Measurements from ENCODE around the gene RCN1. TPM values are rescaled to one million over a fixed set of nuclear protein-coding genes. Genes with fewer than 3 reads are reported as not detected.

Gene RCN1
- total RNA-seq, 1 experiment from 2014 or later: 155 TPM

GRCh38 chr11:32045456-32045855 lies 45.4 kb upstream of the RCN1 start:
- POLR2A ChIA-PET: no interaction called here
- TF ChIP-seq, protein P1, sequence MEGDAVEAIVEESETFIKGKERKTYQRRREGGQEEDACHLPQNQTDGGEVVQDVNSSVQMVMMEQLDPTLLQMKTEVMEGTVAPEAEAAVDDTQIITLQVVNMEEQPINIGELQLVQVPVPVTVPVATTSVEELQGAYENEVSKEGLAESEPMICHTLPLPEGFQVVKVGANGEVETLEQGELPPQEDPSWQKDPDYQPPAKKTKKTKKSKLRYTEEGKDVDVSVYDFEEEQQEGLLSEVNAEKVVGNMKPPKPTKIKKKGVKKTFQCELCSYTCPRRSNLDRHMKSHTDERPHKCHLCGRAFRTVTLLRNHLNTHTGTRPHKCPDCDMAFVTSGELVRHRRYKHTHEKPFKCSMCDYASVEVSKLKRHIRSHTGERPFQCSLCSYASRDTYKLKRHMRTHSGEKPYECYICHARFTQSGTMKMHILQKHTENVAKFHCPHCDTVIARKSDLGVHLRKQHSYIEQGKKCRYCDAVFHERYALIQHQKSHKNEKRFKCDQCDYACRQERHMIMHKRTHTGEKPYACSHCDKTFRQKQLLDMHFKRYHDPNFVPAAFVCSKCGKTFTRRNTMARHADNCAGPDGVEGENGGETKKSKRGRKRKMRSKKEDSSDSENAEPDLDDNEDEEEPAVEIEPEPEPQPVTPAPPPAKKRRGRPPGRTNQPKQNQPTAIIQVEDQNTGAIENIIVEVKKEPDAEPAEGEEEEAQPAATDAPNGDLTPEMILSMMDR (IDR thresholded peaks at IDR 0.05; ENCODE audit: unreplicated experiment): no peak
- BruUV-seq (replicated peaks): no TSS peak
- Mint-ChIP-seq H3K27ac (ENCODE audit: low read depth, unreplicated experiment) (no peak overlapping the region), H3K36me3 (ENCODE audit: insufficient read depth, unreplicated experiment) (no peaks in the 10 kb centered on the region), H3K9me3 (ENCODE audit: unreplicated experiment) (no peaks in the 10 kb centered on the region), H3K27me3 (ENCODE audit: insufficient read depth, unreplicated experiment) (peaks cover 53% of the 10 kb centered on the region), H3K4me1 (ENCODE audit: insufficient read depth, unreplicated experiment) (no peaks in the 10 kb centered on the region), H3K4me3 (ENCODE audit: unreplicated experiment) (no peak overlapping the region)
- CTCF ChIA-PET: interaction anchor here (0.6 to 3.7 kb wide), 5 partner anchors 10 to 255 kb away, joined by 4 to 29 read pairs (median 8); no protein-coding TSS in a partner anchor
- intact Hi-C loops (cut with micrococcal nuclease): no loop called here
- no peak for DNase-seq (ENCODE audit: unreplicated experiment)

DNA sequence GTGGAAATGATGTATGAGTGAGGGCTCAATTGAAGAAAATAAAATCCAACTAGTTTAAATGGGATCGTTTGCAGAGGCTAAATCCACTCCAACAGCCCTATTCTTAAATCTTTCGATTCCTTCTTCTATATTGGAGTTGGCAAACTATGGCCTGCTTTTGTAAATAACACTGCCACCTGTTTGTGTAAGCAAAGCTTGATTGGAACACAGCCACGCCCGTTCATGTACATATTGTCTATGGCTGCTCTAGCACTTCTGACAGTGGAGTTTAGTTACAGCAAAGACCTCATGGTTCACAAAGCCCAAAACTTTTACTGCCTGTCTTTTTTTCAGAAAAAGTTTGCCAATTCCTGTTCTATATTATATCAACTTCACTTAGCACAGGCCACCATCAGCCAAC lies 40.6 kb upstream of the RCN1 start:
- intact Hi-C loops (cut with micrococcal nuclease): no loop called here
- no TSS peak for BruUV-seq (replicated peaks)
- H3K4me3 Mint-ChIP-seq (ENCODE audit: unreplicated experiment): no peak overlapping the region
- ChIA-PET CTCF (interaction anchor here (0.6 to 7.4 kb wide), 12 partner anchors 15 to 809 kb away, joined by 3 to 241 read pairs (median 14); no protein-coding TSS in a partner anchor), POLR2A (no interaction called here)
- H3K27me3 Mint-ChIP-seq (ENCODE audit: insufficient read depth, unreplicated experiment): peaks cover 64% of the 10 kb centered on the region
- no peaks in the 10 kb centered on the region for H3K36me3 Mint-ChIP-seq (ENCODE audit: insufficient read depth, unreplicated experiment)
- no peaks in the 10 kb centered on the region for H3K4me1 Mint-ChIP-seq (ENCODE audit: insufficient read depth, unreplicated experiment)
- no peak overlapping the region for H3K27ac Mint-ChIP-seq (ENCODE audit: low read depth, unreplicated experiment)
- no peak for DNase-seq (ENCODE audit: unreplicated experiment)
- TF ChIP-seq, protein P1 (IDR thresholded peaks at IDR 0.05; ENCODE audit: unreplicated experiment): no peak
- no peaks in the 10 kb centered on the region for H3K9me3 Mint-ChIP-seq (ENCODE audit: unreplicated experiment)

GRCh38 chr11:32052215-32052614 lies 38.7 kb upstream of the RCN1 start:
- TF ChIP-seq, protein P1 (IDR thresholded peaks at IDR 0.05; ENCODE audit: unreplicated experiment): peak; percentile 74
- intact Hi-C loops (cut with micrococcal nuclease): loop anchor here (1.0 kb wide), 2 partner anchors 102 to 121 kb away; no protein-coding TSS in a partner anchor
- Mint-ChIP-seq H3K36me3 (ENCODE audit: insufficient read depth, unreplicated experiment) (no peaks in the 10 kb centered on the region), H3K9me3 (ENCODE audit: unreplicated experiment) (no peaks in the 10 kb centered on the region), H3K27me3 (ENCODE audit: insufficient read depth, unreplicated experiment) (peaks cover 45% of the 10 kb centered on the region), H3K4me3 (ENCODE audit: unreplicated experiment) (no peak overlapping the region), H3K4me1 (ENCODE audit: insufficient read depth, unreplicated experiment) (peaks cover 6% of the 10 kb centered on the region), H3K27ac (ENCODE audit: low read depth, unreplicated experiment) (no peak overlapping the region)
- BruUV-seq (replicated peaks): no TSS peak
- CTCF ChIA-PET: interaction anchor here (0.6 to 7.4 kb wide), 45 partner anchors 8 to 1238 kb away, joined by 3 to 241 read pairs (median 4); no protein-coding TSS in a partner anchor
- POLR2A ChIA-PET: no interaction called here
- peak; percentile 72 for DNase-seq (ENCODE audit: unreplicated experiment)

GRCh38 chr11:32053151-32053888 lies 37.6 kb upstream of the RCN1 start:
- BruUV-seq (replicated peaks): no TSS peak
- H3K27ac Mint-ChIP-seq (ENCODE audit: low read depth, unreplicated experiment): no peak overlapping the region
- CTCF ChIA-PET: interaction anchor here (0.5 to 7.4 kb wide), 32 partner anchors 8 to 946 kb away, joined by 3 to 241 read pairs (median 4); no protein-coding TSS in a partner anchor
- no peak for DNase-seq (ENCODE audit: unreplicated experiment)
- H3K27me3 Mint-ChIP-seq (ENCODE audit: insufficient read depth, unreplicated experiment): peaks cover 37% of the 10 kb centered on the region
- intact Hi-C loops (cut with micrococcal nuclease): loop anchor here (1.0 kb wide), 1 partner anchor 244 kb away; no protein-coding TSS in a partner anchor
- no peaks in the 10 kb centered on the region for H3K36me3 Mint-ChIP-seq (ENCODE audit: insufficient read depth, unreplicated experiment)
- POLR2A ChIA-PET: interaction anchor here (1.2 kb wide), 1 partner anchor 123 kb away, joined by 4 read pairs; no protein-coding TSS in a partner anchor
- no peaks in the 10 kb centered on the region for H3K9me3 Mint-ChIP-seq (ENCODE audit: unreplicated experiment)
- TF ChIP-seq, protein P1 (IDR thresholded peaks at IDR 0.05; ENCODE audit: unreplicated experiment): no peak
- H3K4me1 Mint-ChIP-seq (ENCODE audit: insufficient read depth, unreplicated experiment): peaks cover 6% of the 10 kb centered on the region
- no peak overlapping the region for H3K4me3 Mint-ChIP-seq (ENCODE audit: unreplicated experiment)

Measured in MCF 10A (cell line).